Omental fat pad (tissue), 4 donors: ENCODE measurements around the gene AUTS2. TPM values are rescaled to one million over a fixed set of nuclear protein-coding genes. Genes with fewer than 3 reads are reported as not detected.

Experiments
- ATAC-seq: fragments of 150-250 bp; one replicate; pipeline ENCODE4 v1.9.1; 2016; ENCODE audit warnings: mild to moderate bottlenecking, moderate library complexity; ENCODE audit not compliant: low FRiP score
- DNase-seq: peaks from one replicate; pipeline ENCODE4 v3.0.0-alpha.2; 2019; ENCODE audit warnings: low spot score
- total RNA-seq, 4 donors: library from RNA; depleted of rRNA; stranded (reverse); fragments of >200 nt; gene quantifications; one replicate each; pipeline ENCODE4 v1.1.0, GENCODE V29; 2016
- TF ChIP-seq, protein P1 (sequence below), 3 donors: fragments of 450-650 bp; IDR thresholded peaks; one replicate each; pipeline ENCODE4 v1.5.1; 2016 to 2017; ENCODE audit warnings: antibody characterized with exemption in 3 of 3, mild to moderate bottlenecking in 3 of 3, moderate library complexity in 2 of 3

AUTS2 gene
- total RNA-seq, 4 donors from 2014 or later, result 13.2 to 27.0 (median 21.2) TPM

- ATAC-seq (no peak), DNase-seq (no peak)
- TF ChIP-seq, protein P1, sequence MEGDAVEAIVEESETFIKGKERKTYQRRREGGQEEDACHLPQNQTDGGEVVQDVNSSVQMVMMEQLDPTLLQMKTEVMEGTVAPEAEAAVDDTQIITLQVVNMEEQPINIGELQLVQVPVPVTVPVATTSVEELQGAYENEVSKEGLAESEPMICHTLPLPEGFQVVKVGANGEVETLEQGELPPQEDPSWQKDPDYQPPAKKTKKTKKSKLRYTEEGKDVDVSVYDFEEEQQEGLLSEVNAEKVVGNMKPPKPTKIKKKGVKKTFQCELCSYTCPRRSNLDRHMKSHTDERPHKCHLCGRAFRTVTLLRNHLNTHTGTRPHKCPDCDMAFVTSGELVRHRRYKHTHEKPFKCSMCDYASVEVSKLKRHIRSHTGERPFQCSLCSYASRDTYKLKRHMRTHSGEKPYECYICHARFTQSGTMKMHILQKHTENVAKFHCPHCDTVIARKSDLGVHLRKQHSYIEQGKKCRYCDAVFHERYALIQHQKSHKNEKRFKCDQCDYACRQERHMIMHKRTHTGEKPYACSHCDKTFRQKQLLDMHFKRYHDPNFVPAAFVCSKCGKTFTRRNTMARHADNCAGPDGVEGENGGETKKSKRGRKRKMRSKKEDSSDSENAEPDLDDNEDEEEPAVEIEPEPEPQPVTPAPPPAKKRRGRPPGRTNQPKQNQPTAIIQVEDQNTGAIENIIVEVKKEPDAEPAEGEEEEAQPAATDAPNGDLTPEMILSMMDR (IDR thresholded peaks at IDR 0.05), result no peak
Observed at GRCh38 chr7:70621954-70622600, 1023.8 kb downstream of the AUTS2 start.

DNA sequence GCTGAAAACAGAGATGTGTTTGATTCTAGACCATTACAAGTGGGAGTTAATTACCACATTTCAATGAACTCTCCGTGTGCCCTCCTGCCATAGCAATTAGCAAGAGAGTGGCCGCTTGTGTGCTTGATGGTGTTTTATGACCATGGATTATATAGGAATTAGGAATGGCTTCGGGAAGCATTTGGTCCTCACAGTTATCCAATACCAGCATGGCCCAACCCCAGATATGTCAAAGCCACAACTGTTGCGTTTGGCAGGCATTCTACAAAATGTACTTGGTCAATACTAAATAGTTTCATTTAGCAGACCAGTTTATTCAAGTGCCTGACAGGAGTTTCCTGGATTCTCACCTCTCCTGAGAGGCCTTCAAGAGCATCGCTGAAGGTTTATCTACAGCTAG, 1024.7 kb downstream of the AUTS2 start:
- TF ChIP-seq, protein P1 (IDR thresholded peaks at IDR 0.05), result no peak
- ATAC-seq, result no peak

GRCh38 chr7:70624500-70625103, 1026.3 kb downstream of the AUTS2 start:
- TF ChIP-seq, protein P1 (IDR thresholded peaks at IDR 0.05), result no peak
- ATAC-seq, result no peak
- DNase-seq, result no peak

More for the DNA sequence above, 1024.7 kb downstream of the AUTS2 start:
- no peak for DNase-seq

DNA sequence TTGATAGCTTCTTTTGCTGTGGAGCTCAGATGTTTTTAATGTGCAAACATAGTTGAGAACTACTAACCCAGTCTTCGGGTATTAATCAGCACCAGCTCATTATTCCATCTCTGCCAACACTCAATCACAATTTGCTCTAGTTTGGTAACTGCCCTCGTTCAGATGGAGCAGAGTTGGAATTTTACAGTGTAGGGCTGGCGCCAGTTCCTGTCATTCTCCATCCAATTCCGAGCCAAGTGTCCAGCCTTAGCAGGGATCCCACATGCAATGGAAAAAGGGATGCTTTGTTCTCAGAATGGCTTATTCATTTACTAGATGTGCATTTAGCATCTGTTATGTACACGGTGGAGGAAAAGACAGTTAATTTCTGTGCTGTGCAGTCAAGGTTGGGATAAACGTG, 1029.2 kb downstream of the AUTS2 start:
- no peak for DNase-seq
- no peak for ATAC-seq
- TF ChIP-seq, protein P1 (IDR thresholded peaks at IDR 0.05), result no peak

DNA sequence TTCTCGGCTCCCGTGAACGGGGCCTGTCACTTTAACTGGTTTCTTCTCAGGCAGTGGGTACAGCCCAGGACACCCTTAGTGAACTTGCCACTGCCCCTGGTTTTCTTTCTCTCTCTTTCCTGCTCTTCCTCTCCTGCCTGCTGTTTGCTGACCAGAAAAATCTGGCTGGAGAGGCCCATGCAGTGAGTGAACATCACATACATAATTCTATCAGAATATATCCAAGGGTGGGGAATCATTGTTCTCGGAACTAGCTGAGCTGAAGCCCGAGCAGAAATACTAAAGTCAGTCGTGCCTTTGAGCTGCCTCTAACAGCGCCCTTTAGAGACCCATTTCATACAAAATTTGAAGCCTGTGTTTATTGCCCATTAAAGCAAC, 1032.2 kb downstream of the AUTS2 start:
- ATAC-seq (no peak), DNase-seq (no peak)
- TF ChIP-seq, protein P1 (IDR thresholded peaks at IDR 0.05), result no peak

DNA sequence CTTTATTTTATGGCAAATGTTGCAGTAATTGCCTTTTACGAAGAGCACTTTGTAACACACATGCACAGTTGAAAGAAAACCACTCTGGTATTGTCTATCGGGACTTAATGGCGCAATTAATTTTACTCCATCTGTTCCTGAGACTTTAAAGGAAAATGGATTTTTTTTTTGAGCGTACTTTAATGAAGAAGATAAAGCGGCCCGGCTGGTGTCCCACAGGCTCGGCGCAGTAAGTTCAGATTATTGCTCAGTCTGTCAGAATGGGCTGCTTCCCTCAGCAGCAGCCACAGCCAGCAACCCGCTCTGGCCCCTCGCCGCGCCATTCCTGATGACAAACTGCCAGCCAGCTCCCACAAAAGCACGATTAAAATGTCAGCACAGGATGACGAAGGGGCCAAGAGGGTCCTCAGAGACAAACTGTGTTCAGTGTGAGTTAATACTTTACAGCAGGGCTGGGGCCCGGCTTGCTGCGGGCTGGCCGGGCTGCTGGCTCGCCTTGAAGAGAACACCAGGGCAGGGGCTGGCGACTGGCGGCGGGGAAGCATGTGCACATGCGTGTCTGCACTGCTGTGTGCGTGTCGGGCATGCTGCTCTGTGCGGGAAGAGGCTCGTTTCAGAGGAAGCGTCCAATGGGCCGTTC, 1032.7 kb downstream of the AUTS2 start:
- no peak for DNase-seq
- TF ChIP-seq, protein P1 (IDR thresholded peaks at IDR 0.05), result no peak
- peak; percentile 51 for ATAC-seq
